ENCODE measurements around the gene SIX1. TPM values are rescaled to one million over a fixed set of nuclear protein-coding genes. Genes with fewer than 3 reads are reported as not detected.

SIX1 gene
- total RNA-seq, 1 experiment from 2014 or later, result 0.59 TPM

DNA sequence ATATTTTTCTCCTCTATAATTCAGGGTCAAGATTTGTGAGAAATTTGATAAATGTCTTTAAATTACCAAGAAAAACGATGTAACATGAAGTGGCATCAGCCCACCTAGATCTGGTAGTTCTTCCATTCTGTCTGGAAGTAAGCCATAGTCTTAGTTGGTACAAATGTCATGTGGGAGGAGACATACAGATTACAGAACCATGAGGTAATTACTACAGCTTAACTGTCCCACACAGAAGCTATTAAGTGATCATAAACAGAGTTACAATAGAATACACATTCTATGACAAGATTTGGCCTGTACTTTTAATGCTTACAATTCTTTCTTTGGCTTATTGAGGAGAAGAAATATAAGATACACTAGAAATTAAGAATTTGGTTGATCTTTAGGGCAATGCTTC lies 13.7 kb upstream of the SIX1 start:
- H3K9me3 Mint-ChIP-seq, result no peaks in the 10 kb centered on the region

DNA sequence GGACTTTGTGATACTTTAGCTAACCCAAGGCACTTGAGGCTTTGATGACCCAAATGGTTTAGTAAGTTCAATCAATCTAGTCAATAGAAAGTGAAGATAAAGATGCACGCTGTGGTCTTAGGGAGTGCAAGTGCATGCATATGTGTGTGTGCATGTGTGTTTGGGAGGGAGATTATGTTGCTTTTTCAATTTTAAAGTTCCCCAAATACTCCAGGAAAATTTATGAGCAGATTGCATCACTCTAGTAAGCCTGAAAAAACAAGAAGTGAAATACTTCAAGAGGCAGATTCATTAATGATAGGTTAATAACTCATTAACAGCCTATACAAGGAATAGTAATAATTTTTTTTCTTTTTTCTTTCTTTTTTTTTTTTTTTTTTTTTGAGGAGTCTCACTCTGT lies 12.4 kb upstream of the SIX1 start:
- Mint-ChIP-seq H3K9me3 (no peaks in the 10 kb centered on the region), H3K36me3 (no peaks in the 10 kb centered on the region), H3K4me3 (no peak overlapping the region), H3K27ac (no peak overlapping the region), H3K4me1 (peaks cover 20% of the 10 kb centered on the region), H3K27me3 (ENCODE audit: low read depth) (peaks cover 46% of the 10 kb centered on the region)
- POLR2A ChIA-PET, result no interaction called here
- CTCF ChIA-PET, result no interaction called here
- no peak for DNase-seq (ENCODE audit: low spot score)
- ATAC-seq, result no peak
- TF ChIP-seq STAT6 (CRISPR knock-in tag; conservative IDR thresholded peaks at IDR 0.05; ENCODE audit: low read depth), result no peak

More for the DNA sequence above, 13.7 kb upstream of the SIX1 start:
- Mint-ChIP-seq H3K36me3 (no peaks in the 10 kb centered on the region), H3K4me1 (peaks cover 16% of the 10 kb centered on the region), H3K27me3 (ENCODE audit: low read depth) (peaks cover 33% of the 10 kb centered on the region), H3K27ac (no peak overlapping the region), H3K4me3 (no peak overlapping the region)
- DNase-seq (ENCODE audit: low spot score), result no peak
- TF ChIP-seq ZNF263 (CRISPR knock-in tag; IDR thresholded peaks at IDR 0.05; ENCODE audit: low read depth), result no peak
- TF ChIP-seq ELF4 (CRISPR knock-in tag; IDR thresholded peaks at IDR 0.05; ENCODE audit: low read depth), result no peak
- TF ChIP-seq ZNF423 (CRISPR knock-in tag; IDR thresholded peaks at IDR 0.05), result no peak
- no peak for TF ChIP-seq CTCF (IDR thresholded peaks at IDR 0.05)
- POLR2A ChIA-PET, result no interaction called here
- CTCF ChIA-PET, result no interaction called here
- no peak for ATAC-seq

DNA sequence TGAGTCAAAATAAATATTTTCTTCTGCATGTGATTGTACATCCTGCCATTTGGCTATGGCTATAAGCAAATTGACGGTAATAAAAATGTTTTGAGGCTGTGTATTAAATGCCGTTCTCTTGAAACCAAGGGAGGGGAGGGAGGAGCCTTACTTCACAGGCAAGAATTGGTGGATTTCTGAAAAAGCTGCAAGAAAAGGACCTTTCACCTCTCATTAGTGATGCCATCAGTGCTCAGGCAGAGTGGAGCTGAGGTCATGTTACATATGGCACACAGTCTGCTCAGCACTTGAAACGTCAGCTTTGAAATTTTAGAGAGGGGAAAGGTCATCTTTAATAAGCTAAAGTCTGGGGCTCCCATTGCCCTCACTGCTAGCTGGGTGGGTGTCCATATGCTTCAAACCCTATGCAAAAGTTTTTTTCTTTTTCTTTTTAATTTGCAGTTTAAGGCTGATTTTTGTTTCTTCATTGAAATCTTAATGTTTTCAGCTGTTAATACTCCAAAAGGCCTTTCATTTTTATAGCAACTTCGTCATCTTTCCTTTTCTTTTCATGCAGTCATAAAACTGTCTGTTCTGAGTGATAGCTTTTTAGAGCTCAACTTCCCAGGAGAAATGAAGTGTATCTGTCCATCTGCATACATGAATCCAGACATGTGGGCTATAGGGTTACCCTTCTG lies 9.8 kb upstream of the SIX1 start:
- Mint-ChIP-seq H3K4me1 (peaks cover 40% of the 10 kb centered on the region), H3K36me3 (no peaks in the 10 kb centered on the region), H3K27ac (no peak overlapping the region), H3K9me3 (no peaks in the 10 kb centered on the region), H3K27me3 (ENCODE audit: low read depth) (peaks cover 73% of the 10 kb centered on the region), H3K4me3 (peak overlapping the region; percentile 75)
- CTCF ChIA-PET, result interaction anchor here (0.9 kb wide), 1 partner anchor 622 kb away, joined by 3 read pairs; the partner anchor contains the start of gene TMEM30B
- DNase-seq (ENCODE audit: low spot score) (no peak), ATAC-seq (no peak)
- TF ChIP-seq, protein P1, sequence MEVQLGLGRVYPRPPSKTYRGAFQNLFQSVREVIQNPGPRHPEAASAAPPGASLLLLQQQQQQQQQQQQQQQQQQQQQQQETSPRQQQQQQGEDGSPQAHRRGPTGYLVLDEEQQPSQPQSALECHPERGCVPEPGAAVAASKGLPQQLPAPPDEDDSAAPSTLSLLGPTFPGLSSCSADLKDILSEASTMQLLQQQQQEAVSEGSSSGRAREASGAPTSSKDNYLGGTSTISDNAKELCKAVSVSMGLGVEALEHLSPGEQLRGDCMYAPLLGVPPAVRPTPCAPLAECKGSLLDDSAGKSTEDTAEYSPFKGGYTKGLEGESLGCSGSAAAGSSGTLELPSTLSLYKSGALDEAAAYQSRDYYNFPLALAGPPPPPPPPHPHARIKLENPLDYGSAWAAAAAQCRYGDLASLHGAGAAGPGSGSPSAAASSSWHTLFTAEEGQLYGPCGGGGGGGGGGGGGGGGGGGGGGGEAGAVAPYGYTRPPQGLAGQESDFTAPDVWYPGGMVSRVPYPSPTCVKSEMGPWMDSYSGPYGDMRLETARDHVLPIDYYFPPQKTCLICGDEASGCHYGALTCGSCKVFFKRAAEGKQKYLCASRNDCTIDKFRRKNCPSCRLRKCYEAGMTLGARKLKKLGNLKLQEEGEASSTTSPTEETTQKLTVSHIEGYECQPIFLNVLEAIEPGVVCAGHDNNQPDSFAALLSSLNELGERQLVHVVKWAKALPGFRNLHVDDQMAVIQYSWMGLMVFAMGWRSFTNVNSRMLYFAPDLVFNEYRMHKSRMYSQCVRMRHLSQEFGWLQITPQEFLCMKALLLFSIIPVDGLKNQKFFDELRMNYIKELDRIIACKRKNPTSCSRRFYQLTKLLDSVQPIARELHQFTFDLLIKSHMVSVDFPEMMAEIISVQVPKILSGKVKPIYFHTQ (CRISPR knock-in tag; IDR thresholded peaks at IDR 0.05), result no peak
- POLR2A ChIA-PET, result no interaction called here

GRCh38 chr14:60658211-60658690 lies 9.0 kb upstream of the SIX1 start:
- Mint-ChIP-seq H3K36me3 (no peaks in the 10 kb centered on the region), H3K4me3 (peak overlapping the region; percentile 75), H3K27ac (no peak overlapping the region), H3K27me3 (ENCODE audit: low read depth) (peaks cover 81% of the 10 kb centered on the region), H3K4me1 (peaks cover 48% of the 10 kb centered on the region), H3K9me3 (no peaks in the 10 kb centered on the region)
- CTCF ChIA-PET, result interaction anchor here (0.9 kb wide), 1 partner anchor 623 kb away, joined by 3 read pairs; the partner anchor contains the start of gene TMEM30B
- POLR2A ChIA-PET, result no interaction called here
- TF ChIP-seq EMX1 (CRISPR knock-in tag; IDR thresholded peaks at IDR 0.05), result no peak
- no peak for TF ChIP-seq CBFB (CRISPR knock-in tag; IDR thresholded peaks at IDR 0.05; ENCODE audit: low read depth)
- TF ChIP-seq ZNF121 (CRISPR knock-in tag; IDR thresholded peaks at IDR 0.05), result no peak
- no peak for TF ChIP-seq ZNF232 (CRISPR knock-in tag; IDR thresholded peaks at IDR 0.05)
- 0 out of 2 replicates have a peak, but pooled peaks have one; percentile 57 for TF ChIP-seq NR3C1 (CRISPR knock-in tag; conservative IDR thresholded peaks at IDR 0.05; ENCODE audit: low read depth)
- TF ChIP-seq FOXJ3 (CRISPR knock-in tag; IDR thresholded peaks at IDR 0.05; ENCODE audit: borderline replicate concordance), result no peak
- no peak for TF ChIP-seq ZNF263 (CRISPR knock-in tag; IDR thresholded peaks at IDR 0.05; ENCODE audit: low read depth)
- no peak for TF ChIP-seq OVOL2 (CRISPR knock-in tag; IDR thresholded peaks at IDR 0.05; ENCODE audit: borderline replicate concordance)
- DNase-seq (ENCODE audit: low spot score) (no peak), ATAC-seq (no peak)

All from WTC11 (cell line).